HepG2 (cell line): Measurements from ENCODE around the gene PIK3C2B. TPM values are rescaled to one million over a fixed set of nuclear protein-coding genes. Genes with fewer than 3 reads are reported as not detected.
A peak's percentile ranks its signal among the peaks of the same experiment; 100 is the strongest.

Experiments used
- ARNT2 ChIP-seq: sonication (generic); formaldehyde crosslinking; IDR thresholded peaks from 2 replicates; pipeline ENCODE4 v1.8.0; 2022; ENCODE audit warnings: mild to moderate bottlenecking, low read depth, missing genetic modification reagents, moderate library complexity
- BCL6 ChIP-seq: IDR thresholded peaks from 2 replicates; pipeline ENCODE4 v1.6.1; 2016; ENCODE audit warnings: missing genetic modification reagents, missing compliant biosample characterization
- BRD4 ChIP-seq: sonication (generic); formaldehyde crosslinking; IDR thresholded peaks from 2 replicates; pipeline ENCODE4 v1.4.0; 2020; ENCODE audit warnings: missing genetic modification reagents
- BRF2 ChIP-seq: sonication (generic); formaldehyde crosslinking; IDR thresholded peaks from 2 replicates; pipeline ENCODE4 v1.8.1; 2022; ENCODE audit warnings: mild to moderate bottlenecking, missing genetic modification reagents
- CSRNP1 ChIP-seq: sonication (generic); formaldehyde crosslinking; IDR thresholded peaks from 2 replicates; pipeline ENCODE4 v1.8.1; 2023; ENCODE audit warnings: mild to moderate bottlenecking, missing genetic modification reagents
- GFI1 ChIP-seq: sonication (generic); formaldehyde crosslinking; IDR thresholded peaks from 2 replicates; pipeline ENCODE4 v1.5.0; 2020; ENCODE audit warnings: missing genetic modification reagents, mild to moderate bottlenecking, borderline replicate concordance
- JARID2 ChIP-seq: sonication (generic); formaldehyde crosslinking; IDR thresholded peaks from 2 replicates; pipeline ENCODE4 v1.8.1; 2023; ENCODE audit warnings: missing genetic modification reagents, inconsistent platforms; ENCODE audit not compliant: insufficient replicate concordance
- KLF15 ChIP-seq: sonication (generic); formaldehyde crosslinking; IDR thresholded peaks from 2 replicates; pipeline ENCODE4 v1.8.1; 2023; ENCODE audit warnings: borderline replicate concordance, mild to moderate bottlenecking, inconsistent platforms, missing genetic modification reagents, mixed read lengths
- MLXIP ChIP-seq: sonication (generic); formaldehyde crosslinking; IDR thresholded peaks from 2 replicates; pipeline ENCODE4 v1.9.0; 2021; ENCODE audit warnings: missing genetic modification reagents, borderline replicate concordance
- NFIB ChIP-seq: sonication (generic); formaldehyde crosslinking; IDR thresholded peaks from 2 replicates; pipeline ENCODE4 v1.9.0; 2021; ENCODE audit warnings: missing genetic modification reagents, mild to moderate bottlenecking, borderline replicate concordance
- PHF21A ChIP-seq: sonication (generic); formaldehyde crosslinking; IDR thresholded peaks from 2 replicates; pipeline ENCODE4 v1.5.0; 2020; ENCODE audit warnings: mild to moderate bottlenecking, missing genetic modification reagents
- REL ChIP-seq: sonication (generic); formaldehyde crosslinking; conservative IDR thresholded peaks from 2 replicates; pipeline ENCODE4 v1.8.0; 2022; ENCODE audit warnings: mild to moderate bottlenecking, missing genetic modification reagents, moderate library complexity
- TBX2 ChIP-seq: sonication (generic); formaldehyde crosslinking; IDR thresholded peaks from 2 replicates; pipeline ENCODE4 v1.5.0; 2020; ENCODE audit warnings: missing genetic modification reagents, mild to moderate bottlenecking, borderline replicate concordance
- TRIM22 ChIP-seq: fragments of 450-650 bp; IDR thresholded peaks from 2 replicates; pipeline ENCODE4 v1.6.1; 2017
- WIZ ChIP-seq: sonication (generic); formaldehyde crosslinking; IDR thresholded peaks from 2 replicates; pipeline ENCODE4 v1.5.1; 2020; ENCODE audit warnings: mild to moderate bottlenecking, missing genetic modification reagents
- ZBTB14 ChIP-seq: sonication (generic); formaldehyde crosslinking; IDR thresholded peaks from 2 replicates; pipeline ENCODE4 v1.4.0; 2020; ENCODE audit warnings: missing genetic modification reagents
- ZNF264 ChIP-seq: sonication (generic); formaldehyde crosslinking; IDR thresholded peaks from 2 replicates; pipeline ENCODE4 v1.4.0; 2020; ENCODE audit warnings: missing genetic modification reagents
- ZNF670 ChIP-seq: sonication (generic); formaldehyde crosslinking; IDR thresholded peaks from 2 replicates; pipeline ENCODE4 v1.8.0; 2022; ENCODE audit warnings: mild to moderate bottlenecking, missing genetic modification reagents, borderline replicate concordance
- ZNF790 ChIP-seq: sonication (generic); formaldehyde crosslinking; IDR thresholded peaks from 2 replicates; pipeline ENCODE4 v1.8.0; 2022; ENCODE audit warnings: missing genetic modification reagents, mild to moderate bottlenecking, borderline replicate concordance
- ZZZ3 ChIP-seq: sonication (generic); formaldehyde crosslinking; IDR thresholded peaks from 2 replicates; pipeline ENCODE4 v1.4.0; 2020; ENCODE audit warnings: missing genetic modification reagents, mild to moderate bottlenecking, borderline replicate concordance
- polyA plus RNA-seq, 8 experiments: library from polyadenylated mRNA; depleted of rRNA in 3 of 8; stranded (reverse) in 7 of 8; unstranded in 1 of 8; fragments of >200 nt; fragmentation: Illumina TruSeq in 4 of 8; extraction: Trizol in 4 of 8; gene quantifications; 2 replicates each; pipeline versions ENCODE4 v1.2.1 to v1.2.3, GENCODE V29; 2011 to 2016; ENCODE audit warnings: low read depth in 4 of 8, missing spikeins in 1 of 8, mixed read lengths in 1 of 8; ENCODE audit not compliant: insufficient read depth in 1 of 8
- total RNA-seq, 5 experiments: library from RNA; depleted of rRNA; stranded (reverse); fragments of >200 nt; fragmentation: Illumina TruSeq; extraction: Trizol; gene quantifications; 2 replicates each; pipeline ENCODE4 v1.2.3, GENCODE V29; 2016; ENCODE audit warnings: low read depth in 1 of 5

Gene PIK3C2B
- total and polyA plus RNA-seq, 2 of the 13 experiments (the other 11 are each of a cell fraction or from before 2014, with no cell fraction given): 3.4 to 4.5 TPM

- TF ChIP-seq PHF21A (CRISPR knock-in tag) (peak; percentile 15; the same call in 1 of the 2 replicates), ZNF670 (CRISPR knock-in tag) (no peak), ARNT2 (CRISPR knock-in tag) (peak; percentile 25; the same call in 1 of the 2 replicates), WIZ (CRISPR knock-in tag) (peak; percentile 4; the same call in 1 of the 2 replicates), MLXIP (CRISPR knock-in tag) (0 out of 2 replicates have a peak, but pooled peaks have one; percentile 11), CSRNP1 (CRISPR knock-in tag) (peak; percentile 18; the same call in 1 of the 2 replicates), TBX2 (CRISPR knock-in tag) (no peak; the same call in none of the 2 replicates), ZNF790 (CRISPR knock-in tag) (no peak), TRIM22 (no peak), GFI1 (CRISPR knock-in tag) (0 out of 2 replicates have a peak, but pooled peaks have one; percentile 9), BRF2 (CRISPR knock-in tag) (peak; percentile 43; the same call in 1 of the 2 replicates), JARID2 (CRISPR knock-in tag) (no peak), BRD4 (CRISPR knock-in tag) (peak; percentile 77), BCL6 (peak; percentile 77; the same call in 1 of the 2 replicates), ZZZ3 (no peak), KLF15 (CRISPR knock-in tag) (no peak), ZBTB14 (CRISPR knock-in tag) (peak; percentile 57; the same call in 1 of the 2 replicates), NFIB (no peak), REL (peak; percentile 84), ZNF264 (CRISPR knock-in tag) (0 out of 2 replicates have a peak, but pooled peaks have one; percentile 36)
Measured at GRCh38 chr1:204494281-204495077, at the start of gene PIK3C2B (continued).
